ENCODE results near the gene OR4B1.
"Not testable (repeated sequence)": the region's sequence is repeated elsewhere in the genome, so short reads cannot be mapped to it uniquely, and the experiment has no call there.

GRCh38 chr11:48190906-48191654 lies 25.5 kb upstream of the OR4B1 start:
- TF ChIP-seq POLR2AphosphoS5, CTCF, POLR2A, EP300 (IDR thresholded peaks at IDR 0.05): not testable (repeated sequence)

All from upper lobe of left lung (tissue), 4 donors.